ENCODE data around the gene RPL21. TPM values are rescaled to one million over a fixed set of nuclear protein-coding genes. Genes with fewer than 3 reads are reported as not detected.
"Not testable (repeated sequence)": the region's sequence is repeated elsewhere in the genome, so short reads cannot be mapped to it uniquely, and the experiment has no call there.

RPL21 gene
- total RNA-seq, 1 donor = 1,901 TPM

DNA sequence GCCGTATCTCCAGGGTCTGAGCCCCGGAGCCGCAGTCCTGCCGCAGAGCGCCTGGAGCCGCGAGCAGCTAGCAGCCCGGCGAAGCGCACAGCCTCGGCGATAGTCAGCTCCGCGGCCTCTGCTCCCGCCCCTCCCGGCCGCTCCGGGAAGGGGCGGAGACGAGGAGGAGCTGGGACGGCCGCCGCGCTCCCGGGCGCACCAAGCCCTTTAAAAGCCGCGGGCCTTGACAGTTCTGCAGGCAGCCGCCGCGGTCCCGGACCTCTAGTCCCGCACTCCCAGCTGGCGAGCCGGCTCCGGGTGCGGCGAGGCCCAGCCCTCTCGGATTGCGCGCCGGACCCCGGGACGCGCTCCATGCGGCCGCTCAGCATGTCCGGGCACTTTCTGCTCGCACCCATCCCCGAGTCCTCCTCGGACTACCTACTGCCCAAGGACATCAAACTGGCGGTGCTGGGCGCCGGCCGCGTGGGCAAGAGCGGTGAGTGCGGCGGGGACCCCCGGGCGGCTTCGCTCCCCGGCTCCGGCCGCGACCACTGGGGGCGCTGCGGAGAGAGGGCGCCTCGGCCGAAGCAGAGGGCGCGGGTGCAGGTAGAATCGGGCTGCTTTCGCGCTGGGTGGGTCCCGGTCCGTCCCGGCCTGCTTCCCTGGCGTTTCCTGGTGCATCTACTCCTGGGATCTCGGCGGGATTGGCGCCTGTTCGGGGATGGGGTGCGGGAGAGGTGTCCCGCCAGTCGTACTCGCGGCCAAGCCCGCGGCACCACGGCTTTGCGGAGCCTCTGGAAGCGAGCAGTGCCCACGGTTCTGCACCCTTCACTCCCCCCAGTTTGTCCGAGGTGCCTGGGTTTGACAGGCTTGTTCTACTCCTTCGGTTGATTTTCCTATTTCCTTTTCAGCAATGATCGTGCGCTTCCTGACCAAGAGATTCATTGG lies 19.5 kb downstream of the RPL21 start, which contains the start of gene RASL11A:
Gene RASL11A (plus strand): TSS at position 237 of the 927 bp plus-strand sequence. CDS start 115 bp downstream, at position 352.
- Histone ChIP-seq H3K9me3 (ENCODE audit: low read depth, low read length) (no peaks in the 10 kb centered on the region), H3K27me3 (ENCODE audit: insufficient read depth, low read length) (peaks cover 10% of the 10 kb centered on the region), H3K4me3 (ENCODE audit: low read length) (peak within 1 kb of the TSS; percentile 79), H3K4me1 (ENCODE audit: insufficient read depth, low read length) (peaks cover 36% of the 10 kb centered on the region)

- H3K27me3 ChIP-seq (ENCODE audit: insufficient read depth, low read length) = peaks cover 10% of the 10 kb centered on the region
- peaks cover 31% of the 10 kb centered on the region for H3K4me1 ChIP-seq (ENCODE audit: insufficient read depth, low read length)
- H3K9me3 ChIP-seq (ENCODE audit: low read depth, low read length) = no peaks in the 10 kb centered on the region
- peak overlapping the region; percentile 79 for H3K4me3 ChIP-seq (ENCODE audit: low read length)
Observed at GRCh38 chr13:27271570-27272096, 20.3 kb downstream of the RPL21 start.

GRCh38 chr13:27273658-27274425 lies 22.5 kb downstream of the RPL21 start:
- H3K9me3 ChIP-seq (ENCODE audit: low read depth, low read length) = no peaks in the 10 kb centered on the region
- peaks cover 14% of the 10 kb centered on the region for H3K4me1 ChIP-seq (ENCODE audit: insufficient read depth, low read length)
- no peak overlapping the region for H3K4me3 ChIP-seq (ENCODE audit: low read length)
- H3K27me3 ChIP-seq (ENCODE audit: insufficient read depth, low read length) = peaks cover 10% of the 10 kb centered on the region

DNA sequence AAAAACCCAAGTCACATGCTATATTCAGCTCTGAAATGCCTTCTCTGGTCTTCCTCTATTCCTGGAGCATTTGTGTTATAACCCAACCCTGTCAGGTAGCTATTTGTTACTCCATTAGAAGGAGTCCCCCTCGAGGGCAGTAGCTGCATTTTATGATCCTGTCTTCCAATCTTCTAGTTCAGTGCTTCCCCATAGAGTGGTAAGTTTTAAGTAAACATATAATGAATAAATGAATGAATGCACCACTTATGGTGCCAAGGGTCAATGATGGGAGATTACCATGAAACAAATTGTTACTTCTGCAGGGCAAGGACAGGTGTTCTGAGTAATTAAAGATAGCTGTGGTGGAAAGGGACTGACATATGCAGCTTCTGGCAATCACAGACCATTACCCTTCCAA lies 23.3 kb downstream of the RPL21 start:
- Histone ChIP-seq H3K27me3 (ENCODE audit: insufficient read depth, low read length) (peaks cover 10% of the 10 kb centered on the region), H3K4me3 (ENCODE audit: low read length) (no peak overlapping the region), H3K4me1 (ENCODE audit: insufficient read depth, low read length) (peaks cover 14% of the 10 kb centered on the region), H3K9me3 (ENCODE audit: low read depth, low read length) (no peaks in the 10 kb centered on the region)

- H3K9me3 ChIP-seq (ENCODE audit: low read depth, low read length) = no peaks in the 10 kb centered on the region
- peaks cover 7% of the 10 kb centered on the region for H3K4me1 ChIP-seq (ENCODE audit: insufficient read depth, low read length)
- no peak overlapping the region for H3K4me3 ChIP-seq (ENCODE audit: low read length)
Observed at GRCh38 chr13:27276188-27276587, 24.8 kb downstream of the RPL21 start.

GRCh38 chr13:27279506-27279905 lies 28.1 kb downstream of the RPL21 start:
- Histone ChIP-seq H3K4me3 (ENCODE audit: low read length) (no peak overlapping the region), H3K4me1 (ENCODE audit: insufficient read depth, low read length) (no peaks in the 10 kb centered on the region), H3K9me3 (ENCODE audit: low read depth, low read length) (no peaks in the 10 kb centered on the region), H3K27me3 (ENCODE audit: insufficient read depth, low read length) (no peaks in the 10 kb centered on the region)

More at GRCh38 chr13:27276188-27276587, 24.8 kb downstream of the RPL21 start:
- peaks cover 10% of the 10 kb centered on the region for H3K27me3 ChIP-seq (ENCODE audit: insufficient read depth, low read length)

DNA sequence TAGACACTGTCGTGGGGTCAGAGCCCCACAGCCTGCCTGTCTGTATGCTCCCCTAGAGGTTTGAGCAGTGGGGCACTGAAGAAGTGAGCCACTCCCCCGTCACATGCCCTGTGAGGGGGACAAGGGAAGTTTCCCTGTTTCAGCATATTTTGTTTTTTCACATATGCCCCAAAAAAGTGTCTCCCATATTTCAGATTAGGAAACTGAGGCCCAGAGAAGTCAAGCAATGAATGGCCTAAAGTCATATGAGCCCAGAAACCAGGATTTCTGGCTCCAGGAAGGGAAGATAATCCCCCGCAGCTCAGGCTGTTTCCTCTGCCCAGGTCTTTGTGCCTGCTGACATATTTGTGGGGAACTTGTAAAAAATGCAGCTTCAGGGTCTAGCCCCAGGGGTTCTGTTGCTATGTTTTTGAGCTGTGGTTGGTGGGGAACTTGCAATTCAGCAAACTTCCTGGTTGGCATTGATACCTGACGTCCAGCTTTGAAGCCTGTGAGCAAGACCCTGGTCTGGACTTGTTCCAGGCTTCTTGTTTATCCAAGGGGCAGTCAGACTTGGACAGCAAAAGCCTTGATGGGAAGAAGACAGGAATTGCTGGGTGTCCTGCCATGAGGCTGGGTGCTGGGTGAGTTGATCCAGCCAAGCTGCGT lies 28.8 kb downstream of the RPL21 start:
- Histone ChIP-seq H3K4me3 (ENCODE audit: low read length) (no peak overlapping the region), H3K9me3 (ENCODE audit: low read depth, low read length) (no peaks in the 10 kb centered on the region), H3K27me3 (ENCODE audit: insufficient read depth, low read length) (no peaks in the 10 kb centered on the region), H3K4me1 (ENCODE audit: insufficient read depth, low read length) (no peaks in the 10 kb centered on the region)

DNA sequence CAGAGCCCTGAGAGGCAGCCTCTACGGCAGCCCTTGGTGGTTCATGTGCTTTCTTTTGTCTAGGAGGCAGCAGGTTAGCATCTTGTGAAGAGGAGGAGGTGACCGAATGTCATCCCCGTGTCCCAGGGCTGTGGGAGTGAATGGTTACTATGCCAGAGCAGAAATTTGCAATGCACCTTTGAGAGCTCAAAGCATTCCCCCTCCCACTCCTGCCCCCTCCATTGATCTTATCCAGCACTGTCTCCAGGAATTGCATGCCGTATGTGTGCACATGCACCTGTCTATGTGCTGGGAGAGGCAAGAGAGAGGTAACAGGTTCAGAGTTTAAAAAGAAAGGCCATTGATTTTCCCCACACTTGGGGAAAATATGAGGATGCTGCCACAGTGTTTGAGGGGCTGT lies 29.5 kb downstream of the RPL21 start:
- H3K4me3 ChIP-seq (ENCODE audit: low read length) = no peak overlapping the region
- H3K4me1 ChIP-seq (ENCODE audit: insufficient read depth, low read length) = no peaks in the 10 kb centered on the region
- no peaks in the 10 kb centered on the region for H3K27me3 ChIP-seq (ENCODE audit: insufficient read depth, low read length)
- H3K9me3 ChIP-seq (ENCODE audit: low read depth, low read length) = no peaks in the 10 kb centered on the region

DNA sequence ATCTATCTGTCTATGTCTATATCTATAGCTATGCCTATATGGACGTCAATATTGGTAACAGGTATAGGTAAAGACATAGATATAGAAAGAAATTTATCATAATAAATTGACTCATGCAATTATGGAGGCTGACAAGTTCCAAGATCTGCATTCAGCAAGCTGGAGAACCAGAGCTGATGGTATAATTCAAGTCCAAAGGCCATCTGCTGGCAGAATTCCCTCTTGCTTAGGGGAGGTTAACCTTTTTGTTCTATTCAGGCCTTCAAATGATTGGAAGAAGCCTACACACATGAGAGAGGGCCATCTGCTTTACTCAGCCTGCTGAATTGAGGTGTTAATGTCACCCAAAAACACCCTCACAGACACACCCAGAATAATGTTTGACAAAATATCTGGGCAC lies 30.1 kb downstream of the RPL21 start:
- no peaks in the 10 kb centered on the region for H3K4me1 ChIP-seq (ENCODE audit: insufficient read depth, low read length)
- no peak overlapping the region for H3K4me3 ChIP-seq (ENCODE audit: low read length)
- H3K27me3 ChIP-seq (ENCODE audit: insufficient read depth, low read length) = no peaks in the 10 kb centered on the region
- no peaks in the 10 kb centered on the region for H3K9me3 ChIP-seq (ENCODE audit: low read depth, low read length)

DNA sequence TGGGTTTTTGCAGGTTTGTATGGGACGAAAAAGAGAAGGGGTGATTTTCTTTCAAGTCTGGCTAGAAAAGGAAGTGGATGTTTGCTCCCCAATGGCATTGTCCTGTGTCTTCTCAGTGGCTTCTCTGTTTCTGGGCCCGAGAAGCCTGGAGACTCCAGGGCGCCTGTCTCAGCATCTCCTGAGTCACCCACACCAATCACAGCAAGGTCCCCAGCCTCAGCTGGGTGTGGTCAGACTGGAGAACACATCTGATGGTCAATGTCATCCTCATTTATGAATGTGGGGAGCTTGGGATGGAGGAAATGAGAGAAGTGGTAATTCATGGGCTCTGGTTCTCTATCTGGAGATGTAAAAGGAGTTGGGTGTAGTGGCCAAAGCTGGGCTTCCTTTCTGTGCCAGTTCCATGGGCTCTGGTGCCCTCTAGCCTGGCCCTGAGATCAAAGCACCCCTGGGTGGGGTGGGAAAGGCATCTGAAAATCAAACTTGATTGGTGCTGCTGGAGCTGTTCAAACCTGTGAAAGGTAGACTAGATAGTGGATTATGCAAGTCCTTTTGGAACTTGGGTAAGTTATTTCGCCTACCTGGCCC lies 32.6 kb downstream of the RPL21 start:
- Histone ChIP-seq H3K27me3 (ENCODE audit: insufficient read depth, low read length) (no peaks in the 10 kb centered on the region), H3K9me3 (ENCODE audit: low read depth, low read length) (no peaks in the 10 kb centered on the region), H3K4me1 (ENCODE audit: insufficient read depth, low read length) (no peaks in the 10 kb centered on the region), H3K4me3 (ENCODE audit: low read length) (no peak overlapping the region)

DNA sequence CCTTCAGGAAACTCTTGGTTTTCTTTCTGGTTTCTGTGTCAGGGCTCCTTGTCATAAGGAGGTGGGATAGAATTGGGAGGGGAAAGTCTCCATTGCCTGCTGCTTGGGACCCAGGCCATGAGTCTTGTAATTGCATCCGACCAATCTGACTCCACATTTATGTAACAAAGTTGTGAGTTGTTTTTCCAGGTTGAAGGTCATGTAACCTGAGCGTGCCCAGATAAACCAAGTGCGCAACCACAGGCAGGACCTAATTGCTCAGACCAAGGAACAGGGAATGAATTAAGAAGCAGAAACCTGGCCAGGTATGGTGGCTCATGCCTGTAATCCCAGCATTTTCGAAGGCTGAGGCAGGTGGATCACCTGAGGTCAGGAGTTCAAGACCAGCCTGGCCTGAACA lies 37.0 kb downstream of the RPL21 start:
- H3K4me3 ChIP-seq (ENCODE audit: low read length) = no peak overlapping the region

DNA sequence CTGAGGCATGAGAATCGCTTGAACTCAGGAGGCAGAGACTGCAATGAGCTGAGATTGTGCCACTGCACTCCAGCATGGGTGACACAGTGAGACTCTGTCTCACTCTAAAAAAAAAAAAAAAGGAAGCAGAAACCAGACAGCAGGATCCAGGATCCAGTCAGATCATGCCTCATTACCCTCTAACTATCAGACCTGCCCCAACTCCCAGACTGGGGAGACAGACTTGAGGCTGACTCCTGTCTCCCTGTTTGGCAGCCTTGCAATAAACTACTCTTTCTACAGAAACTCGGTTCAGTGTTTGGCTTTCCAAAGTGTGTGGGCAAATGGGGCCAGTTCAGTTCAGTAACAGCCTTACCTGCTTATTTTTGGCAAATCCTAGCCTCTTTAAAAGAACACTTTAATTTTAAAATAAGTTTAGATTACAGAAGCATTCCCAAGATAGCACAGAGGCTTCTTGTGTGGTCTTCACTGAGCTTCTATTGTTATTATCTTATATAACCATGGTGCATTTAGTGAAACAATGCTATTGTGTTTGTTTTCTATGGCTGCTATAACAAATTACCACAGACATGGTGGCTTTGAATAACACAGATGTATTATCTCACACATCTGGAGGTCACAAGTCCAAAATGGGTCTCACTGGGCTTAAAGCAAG lies 37.8 kb downstream of the RPL21 start:
- H3K27me3 ChIP-seq (ENCODE audit: insufficient read depth, low read length) = no peaks in the 10 kb centered on the region
- peaks cover 5% of the 10 kb centered on the region for H3K4me1 ChIP-seq (ENCODE audit: insufficient read depth, low read length)
- H3K9me3 ChIP-seq (ENCODE audit: low read depth, low read length) = no peaks in the 10 kb centered on the region
- H3K4me3 ChIP-seq (ENCODE audit: low read length) = no peak overlapping the region

More for the DNA sequence above, 37.0 kb downstream of the RPL21 start:
- Histone ChIP-seq H3K9me3 (ENCODE audit: low read depth, low read length) (no peaks in the 10 kb centered on the region), H3K4me1 (ENCODE audit: insufficient read depth, low read length) (peaks cover 5% of the 10 kb centered on the region), H3K27me3 (ENCODE audit: insufficient read depth, low read length) (no peaks in the 10 kb centered on the region)

GRCh38 chr13:27290715-27291114 lies 39.4 kb downstream of the RPL21 start:
- no peaks in the 10 kb centered on the region for H3K27me3 ChIP-seq (ENCODE audit: insufficient read depth, low read length)
- peaks cover 5% of the 10 kb centered on the region for H3K4me1 ChIP-seq (ENCODE audit: insufficient read depth, low read length)
- H3K9me3 ChIP-seq (ENCODE audit: low read depth, low read length) = no peaks in the 10 kb centered on the region
- no peak overlapping the region for H3K4me3 ChIP-seq (ENCODE audit: low read length)

- not testable (repeated sequence) for H3K4me1 ChIP-seq (ENCODE audit: insufficient read depth, low read length)
Observed at GRCh38 chr13:27291967-27292366, 40.6 kb downstream of the RPL21 start.

More at GRCh38 chr13:27291967-27292366, 40.6 kb downstream of the RPL21 start:
- not testable (repeated sequence) for H3K27me3 ChIP-seq (ENCODE audit: insufficient read depth, low read length); H3K4me3 ChIP-seq (ENCODE audit: low read length); H3K9me3 ChIP-seq (ENCODE audit: low read depth, low read length)
